PFSK-1 (cell line): ENCODE measurements around the gene PAXX.

Experiments
- FOXP2 ChIP-seq: optimal IDR thresholded peaks from 2 replicates; pipeline ENCODE3; 2011; ENCODE audit warnings: borderline replicate concordance, control low read depth, inconsistent platforms; ENCODE audit not compliant: insufficient read depth; ENCODE audit errors: extremely low read length, extremely low read depth
- POLR2AphosphoS5 ChIP-seq: IDR thresholded peaks from 2 replicates; pipeline ENCODE4 v1.6.1; 2012; ENCODE audit warnings: low read depth, mild to moderate bottlenecking, control low read depth, low read length, moderate library complexity
- REST ChIP-seq, 2 experiments: IDR thresholded peaks; 2 replicates each; pipeline versions ENCODE4 v1.6.1 to v1.8.0; 2011 to 2012; ENCODE audit warnings: low read depth in 2 of 2, low read length in 2 of 2, control low read depth in 1 of 2, inconsistent platforms in 1 of 2, mild to moderate bottlenecking in 1 of 2, moderate library complexity in 1 of 2; ENCODE audit not compliant: insufficient read depth in 1 of 2
- SIN3A ChIP-seq: IDR thresholded peaks from 2 replicates; pipeline ENCODE4 v1.6.1; 2012; ENCODE audit warnings: mild to moderate bottlenecking, low read length, moderate library complexity, borderline replicate concordance; ENCODE audit not compliant: insufficient read depth
- TAF1 ChIP-seq: IDR thresholded peaks from 2 replicates; pipeline ENCODE4 v1.6.1; 2012; ENCODE audit warnings: low read length, control low read depth, borderline replicate concordance; ENCODE audit not compliant: insufficient read depth

The PAXX gene

GRCh38 chr9:136979769-136980587 lies 12.2 kb upstream of the PAXX start:
- no peak for TF ChIP-seq REST (IDR thresholded peaks at IDR 0.05; ENCODE audit: insufficient read depth in 1 of 2, low read depth in 2 of 2, low read length in 2 of 2)

GRCh38 chr9:136980669-136981478 lies 11.3 kb upstream of the PAXX start:
- TF ChIP-seq SIN3A: no peak
- no peak for TF ChIP-seq TAF1
- no peak for TF ChIP-seq REST (IDR thresholded peaks at IDR 0.05; ENCODE audit: insufficient read depth in 1 of 2, low read depth in 2 of 2, low read length in 2 of 2)
- no peak for TF ChIP-seq POLR2AphosphoS5
- TF ChIP-seq FOXP2: no peak

- TF ChIP-seq SIN3A (no peak), TAF1 (no peak), REST (IDR thresholded peaks at IDR 0.05; ENCODE audit: insufficient read depth in 1 of 2, low read depth in 2 of 2, low read length in 2 of 2) (no peak), POLR2AphosphoS5 (no peak), FOXP2 (no peak)
Observed at GRCh38 chr9:136981588-136982231, 10.5 kb upstream of the PAXX start.

- TF ChIP-seq SIN3A (no peak), REST (IDR thresholded peaks at IDR 0.05; ENCODE audit: insufficient read depth in 1 of 2, low read depth in 2 of 2, low read length in 2 of 2) (no peak), FOXP2 (no peak), TAF1 (no peak), POLR2AphosphoS5 (no peak)
Observed at GRCh38 chr9:136982232-136983051, 9.8 kb upstream of the PAXX start, which contains the start of gene LCNL1. TSS of gene LCNL1 (plus strand) at chr9:136982993. CDS start at chr9:136983587, 594 bp downstream.
